GM19240 (cell line): Measurements from ENCODE around the gene MAGI1.

Experiments
- DNase-seq: peaks from one replicate; pipeline ENCODE4 v3.0.0; 2011; ENCODE audit warnings: low spot score; ENCODE audit not compliant: insufficient read length

The MAGI1 gene

DNA sequence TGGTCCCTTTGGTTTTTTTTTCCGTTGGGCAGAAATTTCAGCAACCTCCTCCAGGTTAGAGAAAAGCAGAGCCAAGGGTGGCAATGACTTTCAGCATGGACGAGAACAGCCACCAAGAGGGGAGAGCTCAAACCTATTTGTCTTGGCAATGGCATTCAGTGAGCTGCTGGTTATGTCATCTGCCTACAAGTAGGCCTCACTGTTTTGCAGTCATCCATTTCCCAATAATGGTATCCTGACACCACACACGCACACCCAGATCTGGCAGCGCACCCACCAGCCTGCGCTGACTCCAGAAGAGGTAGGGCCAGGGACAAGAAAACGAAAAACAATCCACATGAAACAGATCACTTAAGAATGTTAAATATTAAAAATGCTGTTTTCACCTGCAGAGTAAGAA, 92.3 kb downstream of the MAGI1 start:
- DNase-seq = no peak

- DNase-seq = no peak
Observed at GRCh38 chr3:65945953-65946352, 92.8 kb downstream of the MAGI1 start.

DNA sequence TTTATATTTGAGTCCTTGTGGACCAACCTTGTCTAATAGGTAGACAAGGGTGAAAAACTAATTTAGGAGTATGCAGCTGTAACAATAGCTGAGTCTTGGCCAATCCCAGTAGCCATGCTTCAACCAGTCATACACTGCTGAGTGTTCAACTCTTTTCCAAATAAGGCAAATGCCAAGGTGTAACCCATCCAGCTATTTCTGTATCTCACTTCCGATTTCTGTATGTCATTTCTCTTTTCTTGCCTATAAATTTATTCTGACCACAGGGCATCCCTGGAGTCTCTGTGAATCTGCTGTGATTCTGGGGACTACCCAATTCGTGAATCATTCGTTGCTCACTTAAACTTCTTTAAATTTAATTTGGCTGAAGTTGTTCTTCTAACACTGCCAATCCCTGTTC, 93.2 kb downstream of the MAGI1 start:
- no peak for DNase-seq

DNA sequence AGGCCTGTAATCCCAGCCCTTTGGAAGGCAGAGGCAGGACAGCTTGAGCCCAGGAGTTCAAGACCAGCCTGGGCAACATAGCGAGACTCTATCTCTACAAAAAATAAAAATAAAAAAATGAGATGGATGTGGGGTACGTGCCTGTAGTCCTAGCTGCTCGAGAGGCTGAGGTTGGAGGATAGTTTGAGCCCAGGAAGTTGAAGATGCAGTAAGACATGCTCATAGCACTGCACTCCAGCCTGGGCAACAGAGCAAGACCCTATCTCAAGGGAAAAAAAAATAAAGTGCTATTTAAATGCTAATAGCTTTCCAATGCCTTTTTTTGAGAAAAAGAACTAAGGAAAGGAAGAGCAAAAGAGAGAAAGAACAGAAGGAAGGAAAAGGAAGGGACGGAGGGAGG, 94.5 kb downstream of the MAGI1 start:
- no peak for DNase-seq

GRCh38 chr3:65939801-65940246, 98.9 kb downstream of the MAGI1 start:
- DNase-seq = no peak

DNA sequence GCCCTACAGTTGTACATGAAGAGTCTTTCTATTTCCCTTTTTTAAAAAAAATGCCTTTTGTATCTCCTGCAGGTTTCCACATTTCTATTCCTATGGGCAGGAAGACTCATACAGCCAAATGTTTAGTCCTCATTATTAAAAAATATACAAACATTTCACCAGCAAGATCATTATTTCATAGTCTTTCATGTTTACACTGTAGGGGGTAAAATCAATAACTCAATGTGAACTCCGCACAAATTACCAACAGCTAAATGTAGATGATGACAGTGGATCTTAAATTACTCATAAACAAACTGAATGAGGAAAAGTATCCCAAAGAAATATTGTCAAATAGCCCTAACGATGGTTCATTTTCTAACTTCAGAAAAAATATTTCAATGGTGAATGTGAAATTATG, 99.5 kb downstream of the MAGI1 start:
- DNase-seq = no peak

DNA sequence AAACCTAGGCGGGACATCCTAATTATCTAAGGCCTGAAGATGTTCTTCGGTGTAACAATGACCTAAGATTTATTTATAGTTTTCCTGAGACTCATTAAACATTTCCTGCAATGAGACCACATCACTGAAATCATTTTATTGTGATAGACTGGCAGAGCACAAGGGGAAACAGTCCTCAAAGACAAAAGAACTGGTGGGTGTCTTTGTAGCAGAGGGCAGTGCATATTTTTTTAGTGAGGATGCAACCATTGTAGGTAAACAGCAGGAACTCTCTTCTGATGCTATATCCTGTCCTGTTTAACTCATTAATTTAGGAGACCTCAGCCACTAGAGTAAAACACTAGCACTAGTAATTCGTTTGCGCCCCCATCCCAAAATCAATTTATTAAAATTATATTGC, 100.0 kb downstream of the MAGI1 start:
- no peak for DNase-seq

GRCh38 chr3:65938147-65938546, 100.6 kb downstream of the MAGI1 start:
- DNase-seq = no peak

- no peak for DNase-seq
Observed at GRCh38 chr3:65936908-65937638, 101.6 kb downstream of the MAGI1 start.

- DNase-seq = no peak
Observed at GRCh38 chr3:65935724-65936123, 103.0 kb downstream of the MAGI1 start.

DNA sequence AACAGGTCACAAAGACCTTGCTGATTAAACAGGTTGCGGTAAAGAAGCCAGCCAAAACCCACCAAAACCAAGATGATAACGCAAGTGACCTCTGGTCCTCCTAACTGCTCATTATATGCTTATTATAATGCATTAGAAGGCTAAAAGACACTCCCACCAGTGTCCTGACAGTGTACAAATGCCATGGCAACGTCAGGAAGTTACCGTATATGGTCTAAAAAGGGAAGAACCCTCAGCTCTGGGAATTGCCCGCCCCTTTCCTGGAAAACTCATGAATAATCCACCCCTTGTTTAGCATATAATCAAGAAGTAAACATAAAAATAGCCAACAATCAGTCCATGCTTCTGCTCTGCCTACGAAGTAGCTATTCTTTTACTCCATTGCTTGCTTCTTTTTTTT, 108.1 kb downstream of the MAGI1 start:
- DNase-seq = no peak

GRCh38 chr3:65928110-65928509, 110.6 kb downstream of the MAGI1 start:
- no peak for DNase-seq

- no peak for DNase-seq
Observed at GRCh38 chr3:65927576-65927975, 111.1 kb downstream of the MAGI1 start.

- no peak for DNase-seq
Observed at GRCh38 chr3:65925254-65925954, 113.3 kb downstream of the MAGI1 start.

- DNase-seq = no peak
Observed at GRCh38 chr3:65924762-65925161, 114.0 kb downstream of the MAGI1 start.

GRCh38 chr3:65922441-65922840, 116.3 kb downstream of the MAGI1 start:
- no peak for DNase-seq

- no peak for DNase-seq
Observed at GRCh38 chr3:65919826-65920225, 118.9 kb downstream of the MAGI1 start.

- DNase-seq = no peak
Observed at GRCh38 chr3:65915477-65915876, 123.2 kb downstream of the MAGI1 start.

GRCh38 chr3:65914740-65915367, 123.9 kb downstream of the MAGI1 start:
- DNase-seq = no peak

DNA sequence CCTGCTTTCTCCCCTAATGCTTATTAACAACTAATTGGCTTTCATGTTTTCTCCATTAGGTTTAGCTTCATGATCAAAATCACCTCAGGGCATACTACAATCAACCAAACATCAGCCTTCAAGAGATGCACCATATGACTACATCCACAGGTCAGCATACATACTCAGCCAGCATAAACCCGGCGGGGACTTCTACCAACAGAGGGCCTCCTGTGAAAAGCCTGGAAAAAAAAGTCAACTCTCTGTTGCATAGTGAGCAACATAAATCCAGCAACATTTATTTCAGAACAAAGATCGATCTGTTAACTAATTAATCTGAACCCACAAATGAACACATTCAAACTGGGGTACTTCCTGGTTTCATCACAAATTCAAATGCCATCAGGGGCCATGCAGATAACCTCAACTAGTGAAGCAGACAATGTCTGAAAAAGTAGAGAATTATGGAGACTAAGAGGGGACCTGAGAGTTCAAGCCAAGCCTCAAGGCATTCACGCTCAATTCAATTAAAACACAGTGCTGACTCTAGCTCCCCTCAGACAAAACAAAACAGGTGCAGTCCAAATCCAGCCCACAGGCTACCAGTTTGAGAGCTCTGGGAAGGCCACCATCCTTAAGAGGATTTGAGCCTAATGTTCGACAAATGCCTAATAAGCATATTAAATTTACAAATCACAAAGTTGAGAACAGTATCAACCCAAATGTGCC, 124.5 kb downstream of the MAGI1 start:
- no peak for DNase-seq

DNA sequence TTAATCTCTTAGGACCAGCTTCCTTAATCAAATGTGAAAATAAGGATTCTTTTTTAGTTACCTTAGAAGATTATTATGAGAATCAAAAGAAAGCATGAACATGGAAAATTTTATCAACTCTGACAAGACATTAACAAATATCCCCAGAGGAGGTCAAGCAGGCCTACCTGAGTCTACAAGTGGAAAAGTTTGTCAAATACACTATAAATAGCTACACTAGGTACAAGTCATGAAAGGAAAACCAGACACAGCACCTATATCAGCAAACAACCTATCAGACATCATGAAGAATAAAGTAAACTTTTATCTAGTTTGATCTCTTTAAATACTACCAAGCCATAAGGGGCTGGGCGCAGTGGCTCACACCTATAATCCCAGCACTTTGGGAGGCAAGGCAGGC, 126.1 kb downstream of the MAGI1 start:
- DNase-seq = no peak

DNA sequence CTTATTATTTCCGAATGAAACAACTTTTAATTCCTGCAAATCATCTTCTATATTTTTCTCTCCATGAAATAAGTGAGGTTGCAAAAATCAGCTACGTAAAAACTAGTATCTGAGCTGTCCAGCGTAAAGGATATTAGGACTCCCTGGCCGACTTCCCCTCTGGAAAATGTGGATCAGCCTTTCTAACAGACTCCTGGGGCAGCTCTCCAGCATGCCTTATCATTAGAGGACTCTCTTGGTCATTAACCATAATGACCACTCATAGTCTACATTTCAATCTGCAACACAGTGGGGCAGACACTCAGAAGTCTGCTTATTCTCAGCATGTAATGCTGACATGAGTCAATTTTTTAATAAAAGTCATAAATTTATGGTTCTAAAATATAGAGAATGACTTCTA, 130.1 kb downstream of the MAGI1 start:
- no peak for DNase-seq
